GM12878 (cell line): Measurements from ENCODE around the gene TBX4.

Experiments used
- CHD2 ChIP-seq: IDR thresholded peaks from 2 replicates; pipeline ENCODE4 v1.6.1; 2011; ENCODE audit warnings: low read depth, low read length, improper control_type of control experiment, borderline replicate concordance
- CREB1 ChIP-seq: IDR thresholded peaks from 2 replicates; pipeline ENCODE4 v1.6.1; 2012; ENCODE audit warnings: low read depth, mild to moderate bottlenecking, inconsistent platforms
- CTCF ChIP-seq, 3 experiments: IDR thresholded peaks in 2 of 3; conservative IDR thresholded peaks in 1 of 3; 2 replicates each; pipeline ENCODE4 v1.5.1; 2011; ENCODE audit warnings: low read depth in 3 of 3, low read length in 3 of 3, mild to moderate bottlenecking in 3 of 3, control low read depth in 2 of 3, moderate library complexity in 2 of 3, inconsistent platforms in 1 of 3, mixed read lengths in 1 of 3; ENCODE audit not compliant: control insufficient read depth in 2 of 3, insufficient read depth in 1 of 3; ENCODE audit errors: extremely low read depth in 1 of 3
- MAX ChIP-seq: IDR thresholded peaks from 2 replicates; pipeline ENCODE4 v1.6.1; 2012; ENCODE audit warnings: low read depth, low read length, improper control_type of control experiment
- MYC ChIP-seq: IDR thresholded peaks from 2 replicates; pipeline ENCODE4 v1.6.1; 2011; ENCODE audit warnings: mild to moderate bottlenecking, low read length, moderate library complexity, inconsistent platforms; ENCODE audit not compliant: insufficient read depth, insufficient replicate concordance, insufficient read length, severe bottlenecking
- POLR2A ChIP-seq: IDR thresholded peaks from 2 replicates; pipeline ENCODE4 v1.6.1; 2011; ENCODE audit warnings: low read depth, mild to moderate bottlenecking, low read length
- POLR2AphosphoS5 ChIP-seq: IDR thresholded peaks from 2 replicates; pipeline ENCODE4 v1.6.1; 2011; ENCODE audit warnings: mild to moderate bottlenecking, low read length, inconsistent platforms
- REST ChIP-seq: IDR thresholded peaks from 2 replicates; pipeline ENCODE4 v1.6.1; 2012; ENCODE audit warnings: mild to moderate bottlenecking, low read depth, low read length

- TF ChIP-seq CREB1 (no peak), REST (no peak), POLR2A (no peak), MAX (no peak), POLR2AphosphoS5 (no peak), MYC (no peak), CHD2 (no peak), CTCF (IDR thresholded peaks at IDR 0.05 in 2 of 3, conservative IDR thresholded peaks at IDR 0.05 in 1 of 3; ENCODE audit: control insufficient read depth in 2 of 3, extremely low read depth in 1 of 3, insufficient read depth in 1 of 3, low read depth in 3 of 3, low read length in 3 of 3) (no peak)
These were observed 11.5 kb upstream of the TBX4 start for GRCh38 chr17:61440697-61441096.
